Raji (cell line): Measurements from ENCODE around the gene THY1.

Experiments
- POLR2A ChIP-seq: IDR thresholded peaks from 2 replicates; pipeline ENCODE4 v1.6.1; 2011; ENCODE audit warnings: low read depth, low read length, control low read depth; ENCODE audit not compliant: insufficient read depth

Gene THY1

GRCh38 chr11:119371067-119371601 is 51.8 kb downstream of the THY1 start:
- no peak for TF ChIP-seq POLR2A

GRCh38 chr11:119370486-119371046 is 52.4 kb downstream of the THY1 start:
- TF ChIP-seq POLR2A, result peak; percentile 40; the same call in 1 of the 2 replicates

GRCh38 chr11:119369132-119369925 is 53.6 kb downstream of the THY1 start:
- TF ChIP-seq POLR2A, result no peak

GRCh38 chr11:119368121-119369034 is 54.6 kb downstream of the THY1 start:
- no peak for TF ChIP-seq POLR2A

GRCh38 chr11:119367661-119368120 is 55.3 kb downstream of the THY1 start:
- TF ChIP-seq POLR2A, result no peak
